H1 (cell line): ENCODE data around the gene WASL.

Experiments used
- EGR1 ChIP-seq: IDR thresholded peaks from 2 replicates; pipeline ENCODE4 v1.6.1; 2011; ENCODE audit warnings: low read depth, low read length, borderline replicate concordance
- EP300 ChIP-seq, 2 experiments: IDR thresholded peaks; 1 replicate in 1 of 2; 2 replicates in 1 of 2; pipeline ENCODE4 v1.6.1; 2011 to 2012; ENCODE audit warnings: low read depth in 2 of 2, low read length in 2 of 2, mild to moderate bottlenecking in 2 of 2, borderline replicate concordance in 1 of 2, inconsistent platforms in 1 of 2, moderate library complexity in 1 of 2
- RAD21 ChIP-seq, 2 experiments: IDR thresholded peaks in 1 of 2; conservative IDR thresholded peaks in 1 of 2; 2 replicates each; pipeline ENCODE4 v1.6.1; 2011; ENCODE audit warnings: low read depth in 2 of 2, low read length in 2 of 2, improper control_type of control experiment in 1 of 2, inconsistent platforms in 1 of 2, mild to moderate bottlenecking in 1 of 2, moderate library complexity in 1 of 2
- RBBP5 ChIP-seq: IDR thresholded peaks from 2 replicates; pipeline ENCODE4 v1.7.1; 2012; ENCODE audit warnings: low read depth, mild to moderate bottlenecking, inconsistent platforms, low read length, moderate library complexity, borderline replicate concordance
- RFX5 ChIP-seq: IDR thresholded peaks from 2 replicates; pipeline ENCODE4 v1.6.1; 2011; ENCODE audit warnings: low read depth, low read length, improper control_type of control experiment, borderline replicate concordance
- SP1 ChIP-seq: IDR thresholded peaks from 2 replicates; pipeline ENCODE4 v1.6.1; 2011; ENCODE audit warnings: low read depth, low read length
- SUZ12 ChIP-seq: fragments of 200-600 bp; sonication (generic); IDR thresholded peaks from 2 replicates; pipeline ENCODE4 v1.6.1; 2012; ENCODE audit warnings: mild to moderate bottlenecking, inconsistent platforms, low read length, moderate library complexity, mixed read lengths
- TAF1 ChIP-seq: IDR thresholded peaks from 2 replicates; pipeline ENCODE4 v1.6.1; 2011; ENCODE audit warnings: mild to moderate bottlenecking, low read depth, low read length
- ZNF274 ChIP-seq: IDR thresholded peaks from 2 replicates; pipeline ENCODE4 v1.7.0; 2012; ENCODE audit warnings: low read length, borderline replicate concordance; ENCODE audit errors: extremely low read depth
- TF ChIP-seq, protein P1 (sequence below), 3 experiments: IDR thresholded peaks; 1 replicate in 2 of 3; 2 replicates in 1 of 3; pipeline versions ENCODE4 v1.5.1 to v1.6.1; 2011; ENCODE audit warnings: low read length in 3 of 3, mild to moderate bottlenecking in 3 of 3, inconsistent platforms in 2 of 3, low read depth in 1 of 3, moderate library complexity in 1 of 3; ENCODE audit not compliant: insufficient read depth in 1 of 3; ENCODE audit errors: control extremely low read depth in 1 of 3
- TF ChIP-seq, protein P2 (sequence below): fragments of 300-600 bp; sonication (generic); IDR thresholded peaks from 2 replicates; pipeline ENCODE4 v1.7.1; 2012; ENCODE audit warnings: low read length, moderate library complexity, mild to moderate bottlenecking, inconsistent platforms; ENCODE audit not compliant: insufficient replicate concordance
- TF ChIP-seq, protein P3 (sequence below): IDR thresholded peaks from 2 replicates; pipeline ENCODE4 v1.6.1; 2012; ENCODE audit warnings: inconsistent platforms

DNA sequence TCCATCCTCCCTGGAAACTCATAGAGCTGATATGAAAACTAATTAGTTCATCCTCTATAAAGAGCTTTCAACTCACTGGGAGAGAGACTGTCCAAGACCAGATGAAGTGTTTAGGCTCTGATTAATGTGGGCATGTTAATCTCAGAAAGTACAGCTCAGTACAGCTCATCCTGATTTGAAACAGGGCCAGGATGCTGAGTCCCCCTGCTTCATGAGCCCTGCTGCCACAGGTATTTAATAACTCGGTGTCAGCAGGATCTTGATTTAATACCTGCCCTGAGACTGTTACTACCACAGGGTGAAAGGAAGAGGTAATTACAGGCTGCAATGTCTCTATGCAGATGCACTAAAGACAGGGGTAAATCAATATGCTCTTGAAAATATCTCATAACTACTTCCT is 82.3 kb downstream of the WASL start:
- TF ChIP-seq, protein P1, sequence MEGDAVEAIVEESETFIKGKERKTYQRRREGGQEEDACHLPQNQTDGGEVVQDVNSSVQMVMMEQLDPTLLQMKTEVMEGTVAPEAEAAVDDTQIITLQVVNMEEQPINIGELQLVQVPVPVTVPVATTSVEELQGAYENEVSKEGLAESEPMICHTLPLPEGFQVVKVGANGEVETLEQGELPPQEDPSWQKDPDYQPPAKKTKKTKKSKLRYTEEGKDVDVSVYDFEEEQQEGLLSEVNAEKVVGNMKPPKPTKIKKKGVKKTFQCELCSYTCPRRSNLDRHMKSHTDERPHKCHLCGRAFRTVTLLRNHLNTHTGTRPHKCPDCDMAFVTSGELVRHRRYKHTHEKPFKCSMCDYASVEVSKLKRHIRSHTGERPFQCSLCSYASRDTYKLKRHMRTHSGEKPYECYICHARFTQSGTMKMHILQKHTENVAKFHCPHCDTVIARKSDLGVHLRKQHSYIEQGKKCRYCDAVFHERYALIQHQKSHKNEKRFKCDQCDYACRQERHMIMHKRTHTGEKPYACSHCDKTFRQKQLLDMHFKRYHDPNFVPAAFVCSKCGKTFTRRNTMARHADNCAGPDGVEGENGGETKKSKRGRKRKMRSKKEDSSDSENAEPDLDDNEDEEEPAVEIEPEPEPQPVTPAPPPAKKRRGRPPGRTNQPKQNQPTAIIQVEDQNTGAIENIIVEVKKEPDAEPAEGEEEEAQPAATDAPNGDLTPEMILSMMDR (IDR thresholded peaks at IDR 0.05; ENCODE audit: control extremely low read depth in 1 of 3, insufficient read depth in 1 of 3, low read depth in 1 of 3, low read length in 3 of 3): no peak
- TF ChIP-seq, protein P2, sequence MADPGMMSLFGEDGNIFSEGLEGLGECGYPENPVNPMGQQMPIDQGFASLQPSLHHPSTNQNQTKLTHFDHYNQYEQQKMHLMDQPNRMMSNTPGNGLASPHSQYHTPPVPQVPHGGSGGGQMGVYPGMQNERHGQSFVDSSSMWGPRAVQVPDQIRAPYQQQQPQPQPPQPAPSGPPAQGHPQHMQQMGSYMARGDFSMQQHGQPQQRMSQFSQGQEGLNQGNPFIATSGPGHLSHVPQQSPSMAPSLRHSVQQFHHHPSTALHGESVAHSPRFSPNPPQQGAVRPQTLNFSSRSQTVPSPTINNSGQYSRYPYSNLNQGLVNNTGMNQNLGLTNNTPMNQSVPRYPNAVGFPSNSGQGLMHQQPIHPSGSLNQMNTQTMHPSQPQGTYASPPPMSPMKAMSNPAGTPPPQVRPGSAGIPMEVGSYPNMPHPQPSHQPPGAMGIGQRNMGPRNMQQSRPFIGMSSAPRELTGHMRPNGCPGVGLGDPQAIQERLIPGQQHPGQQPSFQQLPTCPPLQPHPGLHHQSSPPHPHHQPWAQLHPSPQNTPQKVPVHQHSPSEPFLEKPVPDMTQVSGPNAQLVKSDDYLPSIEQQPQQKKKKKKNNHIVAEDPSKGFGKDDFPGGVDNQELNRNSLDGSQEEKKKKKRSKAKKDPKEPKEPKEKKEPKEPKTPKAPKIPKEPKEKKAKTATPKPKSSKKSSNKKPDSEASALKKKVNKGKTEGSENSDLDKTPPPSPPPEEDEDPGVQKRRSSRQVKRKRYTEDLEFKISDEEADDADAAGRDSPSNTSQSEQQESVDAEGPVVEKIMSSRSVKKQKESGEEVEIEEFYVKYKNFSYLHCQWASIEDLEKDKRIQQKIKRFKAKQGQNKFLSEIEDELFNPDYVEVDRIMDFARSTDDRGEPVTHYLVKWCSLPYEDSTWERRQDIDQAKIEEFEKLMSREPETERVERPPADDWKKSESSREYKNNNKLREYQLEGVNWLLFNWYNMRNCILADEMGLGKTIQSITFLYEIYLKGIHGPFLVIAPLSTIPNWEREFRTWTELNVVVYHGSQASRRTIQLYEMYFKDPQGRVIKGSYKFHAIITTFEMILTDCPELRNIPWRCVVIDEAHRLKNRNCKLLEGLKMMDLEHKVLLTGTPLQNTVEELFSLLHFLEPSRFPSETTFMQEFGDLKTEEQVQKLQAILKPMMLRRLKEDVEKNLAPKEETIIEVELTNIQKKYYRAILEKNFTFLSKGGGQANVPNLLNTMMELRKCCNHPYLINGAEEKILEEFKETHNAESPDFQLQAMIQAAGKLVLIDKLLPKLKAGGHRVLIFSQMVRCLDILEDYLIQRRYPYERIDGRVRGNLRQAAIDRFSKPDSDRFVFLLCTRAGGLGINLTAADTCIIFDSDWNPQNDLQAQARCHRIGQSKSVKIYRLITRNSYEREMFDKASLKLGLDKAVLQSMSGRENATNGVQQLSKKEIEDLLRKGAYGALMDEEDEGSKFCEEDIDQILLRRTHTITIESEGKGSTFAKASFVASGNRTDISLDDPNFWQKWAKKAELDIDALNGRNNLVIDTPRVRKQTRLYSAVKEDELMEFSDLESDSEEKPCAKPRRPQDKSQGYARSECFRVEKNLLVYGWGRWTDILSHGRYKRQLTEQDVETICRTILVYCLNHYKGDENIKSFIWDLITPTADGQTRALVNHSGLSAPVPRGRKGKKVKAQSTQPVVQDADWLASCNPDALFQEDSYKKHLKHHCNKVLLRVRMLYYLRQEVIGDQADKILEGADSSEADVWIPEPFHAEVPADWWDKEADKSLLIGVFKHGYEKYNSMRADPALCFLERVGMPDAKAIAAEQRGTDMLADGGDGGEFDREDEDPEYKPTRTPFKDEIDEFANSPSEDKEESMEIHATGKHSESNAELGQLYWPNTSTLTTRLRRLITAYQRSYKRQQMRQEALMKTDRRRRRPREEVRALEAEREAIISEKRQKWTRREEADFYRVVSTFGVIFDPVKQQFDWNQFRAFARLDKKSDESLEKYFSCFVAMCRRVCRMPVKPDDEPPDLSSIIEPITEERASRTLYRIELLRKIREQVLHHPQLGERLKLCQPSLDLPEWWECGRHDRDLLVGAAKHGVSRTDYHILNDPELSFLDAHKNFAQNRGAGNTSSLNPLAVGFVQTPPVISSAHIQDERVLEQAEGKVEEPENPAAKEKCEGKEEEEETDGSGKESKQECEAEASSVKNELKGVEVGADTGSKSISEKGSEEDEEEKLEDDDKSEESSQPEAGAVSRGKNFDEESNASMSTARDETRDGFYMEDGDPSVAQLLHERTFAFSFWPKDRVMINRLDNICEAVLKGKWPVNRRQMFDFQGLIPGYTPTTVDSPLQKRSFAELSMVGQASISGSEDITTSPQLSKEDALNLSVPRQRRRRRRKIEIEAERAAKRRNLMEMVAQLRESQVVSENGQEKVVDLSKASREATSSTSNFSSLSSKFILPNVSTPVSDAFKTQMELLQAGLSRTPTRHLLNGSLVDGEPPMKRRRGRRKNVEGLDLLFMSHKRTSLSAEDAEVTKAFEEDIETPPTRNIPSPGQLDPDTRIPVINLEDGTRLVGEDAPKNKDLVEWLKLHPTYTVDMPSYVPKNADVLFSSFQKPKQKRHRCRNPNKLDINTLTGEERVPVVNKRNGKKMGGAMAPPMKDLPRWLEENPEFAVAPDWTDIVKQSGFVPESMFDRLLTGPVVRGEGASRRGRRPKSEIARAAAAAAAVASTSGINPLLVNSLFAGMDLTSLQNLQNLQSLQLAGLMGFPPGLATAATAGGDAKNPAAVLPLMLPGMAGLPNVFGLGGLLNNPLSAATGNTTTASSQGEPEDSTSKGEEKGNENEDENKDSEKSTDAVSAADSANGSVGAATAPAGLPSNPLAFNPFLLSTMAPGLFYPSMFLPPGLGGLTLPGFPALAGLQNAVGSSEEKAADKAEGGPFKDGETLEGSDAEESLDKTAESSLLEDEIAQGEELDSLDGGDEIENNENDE: no peak
- TF ChIP-seq RAD21 (IDR thresholded peaks at IDR 0.05 in 1 of 2, conservative IDR thresholded peaks at IDR 0.05 in 1 of 2; ENCODE audit: low read depth in 2 of 2, low read length in 2 of 2): no peak
- no peak for TF ChIP-seq EGR1
- TF ChIP-seq, protein P3, sequence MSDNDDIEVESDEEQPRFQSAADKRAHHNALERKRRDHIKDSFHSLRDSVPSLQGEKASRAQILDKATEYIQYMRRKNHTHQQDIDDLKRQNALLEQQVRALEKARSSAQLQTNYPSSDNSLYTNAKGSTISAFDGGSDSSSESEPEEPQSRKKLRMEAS: no peak
- no peak for TF ChIP-seq RBBP5
- TF ChIP-seq ZNF274: no peak
- TF ChIP-seq TAF1: no peak
- no peak for TF ChIP-seq EP300 (IDR thresholded peaks at IDR 0.05; ENCODE audit: borderline replicate concordance in 1 of 2, low read depth in 2 of 2, low read length in 2 of 2)
- TF ChIP-seq SUZ12: no peak
- TF ChIP-seq SP1: no peak
- TF ChIP-seq RFX5: no peak
